ENCODE measurements around the gene PATE1.

The PATE1 gene

DNA sequence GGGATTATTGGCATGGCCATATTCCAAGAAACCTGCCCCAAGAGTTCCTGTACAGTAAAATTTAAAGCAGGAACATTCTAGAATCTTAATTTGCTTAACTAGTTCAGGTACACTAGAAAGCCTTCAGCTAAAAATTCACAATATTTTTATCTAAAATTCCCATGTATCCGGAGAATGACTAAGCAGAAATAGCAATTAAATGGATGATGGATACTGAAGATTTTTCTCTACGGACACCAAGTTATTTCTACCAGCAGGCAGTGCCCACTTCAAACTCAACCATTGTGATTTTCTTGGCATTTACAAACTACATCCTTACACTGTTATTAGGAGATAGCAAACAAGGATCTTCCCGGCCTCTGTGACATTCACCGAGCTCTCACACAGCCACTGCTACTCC, 44.7 kb downstream of the PATE1 start:
- Histone ChIP-seq H3K4me3 (ENCODE audit: low read depth in 1 of 2, low read length in 2 of 2) (no peak overlapping the region), H3K27ac (ENCODE audit: low read length) (no peak overlapping the region), H3K27me3 (ENCODE audit: low read depth, low read length) (no peaks in the 10 kb centered on the region), H3K36me3 (ENCODE audit: control insufficient read depth in 1 of 2, insufficient read depth in 2 of 2, low read length in 2 of 2) (no peaks in the 10 kb centered on the region), H3K4me1 (ENCODE audit: control insufficient read depth in 1 of 2, insufficient read depth in 2 of 2, low read length in 2 of 2) (no peaks in the 10 kb centered on the region), H3K9me3 (ENCODE audit: control insufficient read depth in 1 of 2, low read length in 2 of 2) (peaks cover 0 to 32% of the 10 kb centered on the region in 2 donors)

DNA sequence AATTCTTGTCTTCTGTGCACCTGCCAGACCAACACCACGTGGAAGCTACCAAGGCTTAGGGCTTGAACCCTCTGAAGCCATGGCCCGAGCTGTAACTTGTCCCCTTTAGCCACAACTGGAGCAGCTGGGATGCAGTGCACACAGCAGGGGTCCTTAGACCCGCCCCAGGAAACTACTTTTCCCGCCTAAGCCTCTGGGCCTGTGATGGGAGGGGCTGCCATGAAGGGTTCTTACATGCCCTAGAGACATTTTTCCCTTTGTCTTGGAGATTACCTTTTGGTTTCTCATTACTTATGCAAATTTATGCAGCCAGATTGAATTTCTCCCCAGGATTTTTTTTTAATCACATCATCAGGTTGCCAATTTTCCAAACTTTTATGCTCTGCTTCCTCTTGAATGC, 51.6 kb downstream of the PATE1 start:
- H3K36me3 ChIP-seq (ENCODE audit: control insufficient read depth in 1 of 2, insufficient read depth in 2 of 2, low read length in 2 of 2), result no peaks in the 10 kb centered on the region
- no peaks in the 10 kb centered on the region for H3K4me1 ChIP-seq (ENCODE audit: control insufficient read depth in 1 of 2, insufficient read depth in 2 of 2, low read length in 2 of 2)
- H3K27me3 ChIP-seq (ENCODE audit: low read depth, low read length), result no peaks in the 10 kb centered on the region
- H3K4me3 ChIP-seq (ENCODE audit: low read depth in 1 of 2, low read length in 2 of 2), result no peak overlapping the region
- H3K27ac ChIP-seq (ENCODE audit: low read length), result no peak overlapping the region
- H3K9me3 ChIP-seq (ENCODE audit: control insufficient read depth in 1 of 2, low read length in 2 of 2), result peaks cover 0 to 56% of the 10 kb centered on the region in 2 donors
